H1 (cell line): Measurements from ENCODE around the gene ZBTB11. TPM values are rescaled to one million over a fixed set of nuclear protein-coding genes. Genes with fewer than 3 reads are reported as not detected.

ENCODE experiments used
- CHD1 ChIP-seq: IDR thresholded peaks from 2 replicates; pipeline ENCODE4 v1.6.1; 2012; ENCODE audit warnings: low read depth, low read length, improper control_type of control experiment
- EGR1 ChIP-seq: IDR thresholded peaks from 2 replicates; pipeline ENCODE4 v1.6.1; 2011; ENCODE audit warnings: low read depth, low read length, borderline replicate concordance
- GTF2F1 ChIP-seq: IDR thresholded peaks from 2 replicates; pipeline ENCODE4 v1.6.1; 2012; ENCODE audit warnings: low read depth, low read length, improper control_type of control experiment, borderline replicate concordance
- RNF2 ChIP-seq: fragments of 200-900, 300-1000 bp; sonication (generic); IDR thresholded peaks from 2 replicates; pipeline ENCODE4 v1.7.1; 2016; ENCODE audit warnings: borderline replicate concordance, low read depth, mild to moderate bottlenecking, antibody characterized with exemption, low read length; ENCODE audit not compliant: poor library complexity, severe bottlenecking; ENCODE audit errors: missing control alignments
- TCF12 ChIP-seq: IDR thresholded peaks from 2 replicates; pipeline ENCODE4 v1.6.1; 2011; ENCODE audit warnings: low read depth, mild to moderate bottlenecking, low read length
- ZNF274 ChIP-seq: IDR thresholded peaks from 2 replicates; pipeline ENCODE4 v1.7.0; 2012; ENCODE audit warnings: low read length, borderline replicate concordance; ENCODE audit errors: extremely low read depth
- polyA plus RNA-seq, 7 experiments: library from polyadenylated mRNA; depleted of rRNA in 3 of 7; stranded (reverse) in 5 of 7; unstranded in 2 of 7; fragments of >200 nt in 5 of 7; fragments of 200-250 nt in 2 of 7; gene quantifications; 1 replicate in 5 of 7; 2 replicates in 1 of 7; 4 replicates in 1 of 7; pipeline versions ENCODE4 v1.2.1 to v1.2.3, GENCODE V29; 2011 to 2013; ENCODE audit warnings: missing spikeins in 2 of 7, mixed read lengths in 2 of 7
- total RNA-seq: library from RNA; stranded (reverse); fragmentation: NEBNext Ultra II Directional; extraction: Animal tissue kit (Norgen Biotek cat#: 25700); gene quantifications from 2 replicates; pipeline ENCODE4 v1.2.1, GENCODE V29; 2021
- TF ChIP-seq, protein P1 (sequence below): fragments of 300-600 bp; sonication (generic); IDR thresholded peaks from 2 replicates; pipeline ENCODE4 v1.7.1; 2012; ENCODE audit warnings: low read length, moderate library complexity, mild to moderate bottlenecking, inconsistent platforms; ENCODE audit not compliant: insufficient replicate concordance

The ZBTB11 gene
- total and polyA plus RNA-seq, 2 of the 8 experiments (the other 6 are each of a cell fraction or from before 2014, with no cell fraction given) = 3.0 to 14.0 TPM

GRCh38 chr3:101676765-101677435, at the start of gene ZBTB11 (continued):
- TF ChIP-seq, protein P1, sequence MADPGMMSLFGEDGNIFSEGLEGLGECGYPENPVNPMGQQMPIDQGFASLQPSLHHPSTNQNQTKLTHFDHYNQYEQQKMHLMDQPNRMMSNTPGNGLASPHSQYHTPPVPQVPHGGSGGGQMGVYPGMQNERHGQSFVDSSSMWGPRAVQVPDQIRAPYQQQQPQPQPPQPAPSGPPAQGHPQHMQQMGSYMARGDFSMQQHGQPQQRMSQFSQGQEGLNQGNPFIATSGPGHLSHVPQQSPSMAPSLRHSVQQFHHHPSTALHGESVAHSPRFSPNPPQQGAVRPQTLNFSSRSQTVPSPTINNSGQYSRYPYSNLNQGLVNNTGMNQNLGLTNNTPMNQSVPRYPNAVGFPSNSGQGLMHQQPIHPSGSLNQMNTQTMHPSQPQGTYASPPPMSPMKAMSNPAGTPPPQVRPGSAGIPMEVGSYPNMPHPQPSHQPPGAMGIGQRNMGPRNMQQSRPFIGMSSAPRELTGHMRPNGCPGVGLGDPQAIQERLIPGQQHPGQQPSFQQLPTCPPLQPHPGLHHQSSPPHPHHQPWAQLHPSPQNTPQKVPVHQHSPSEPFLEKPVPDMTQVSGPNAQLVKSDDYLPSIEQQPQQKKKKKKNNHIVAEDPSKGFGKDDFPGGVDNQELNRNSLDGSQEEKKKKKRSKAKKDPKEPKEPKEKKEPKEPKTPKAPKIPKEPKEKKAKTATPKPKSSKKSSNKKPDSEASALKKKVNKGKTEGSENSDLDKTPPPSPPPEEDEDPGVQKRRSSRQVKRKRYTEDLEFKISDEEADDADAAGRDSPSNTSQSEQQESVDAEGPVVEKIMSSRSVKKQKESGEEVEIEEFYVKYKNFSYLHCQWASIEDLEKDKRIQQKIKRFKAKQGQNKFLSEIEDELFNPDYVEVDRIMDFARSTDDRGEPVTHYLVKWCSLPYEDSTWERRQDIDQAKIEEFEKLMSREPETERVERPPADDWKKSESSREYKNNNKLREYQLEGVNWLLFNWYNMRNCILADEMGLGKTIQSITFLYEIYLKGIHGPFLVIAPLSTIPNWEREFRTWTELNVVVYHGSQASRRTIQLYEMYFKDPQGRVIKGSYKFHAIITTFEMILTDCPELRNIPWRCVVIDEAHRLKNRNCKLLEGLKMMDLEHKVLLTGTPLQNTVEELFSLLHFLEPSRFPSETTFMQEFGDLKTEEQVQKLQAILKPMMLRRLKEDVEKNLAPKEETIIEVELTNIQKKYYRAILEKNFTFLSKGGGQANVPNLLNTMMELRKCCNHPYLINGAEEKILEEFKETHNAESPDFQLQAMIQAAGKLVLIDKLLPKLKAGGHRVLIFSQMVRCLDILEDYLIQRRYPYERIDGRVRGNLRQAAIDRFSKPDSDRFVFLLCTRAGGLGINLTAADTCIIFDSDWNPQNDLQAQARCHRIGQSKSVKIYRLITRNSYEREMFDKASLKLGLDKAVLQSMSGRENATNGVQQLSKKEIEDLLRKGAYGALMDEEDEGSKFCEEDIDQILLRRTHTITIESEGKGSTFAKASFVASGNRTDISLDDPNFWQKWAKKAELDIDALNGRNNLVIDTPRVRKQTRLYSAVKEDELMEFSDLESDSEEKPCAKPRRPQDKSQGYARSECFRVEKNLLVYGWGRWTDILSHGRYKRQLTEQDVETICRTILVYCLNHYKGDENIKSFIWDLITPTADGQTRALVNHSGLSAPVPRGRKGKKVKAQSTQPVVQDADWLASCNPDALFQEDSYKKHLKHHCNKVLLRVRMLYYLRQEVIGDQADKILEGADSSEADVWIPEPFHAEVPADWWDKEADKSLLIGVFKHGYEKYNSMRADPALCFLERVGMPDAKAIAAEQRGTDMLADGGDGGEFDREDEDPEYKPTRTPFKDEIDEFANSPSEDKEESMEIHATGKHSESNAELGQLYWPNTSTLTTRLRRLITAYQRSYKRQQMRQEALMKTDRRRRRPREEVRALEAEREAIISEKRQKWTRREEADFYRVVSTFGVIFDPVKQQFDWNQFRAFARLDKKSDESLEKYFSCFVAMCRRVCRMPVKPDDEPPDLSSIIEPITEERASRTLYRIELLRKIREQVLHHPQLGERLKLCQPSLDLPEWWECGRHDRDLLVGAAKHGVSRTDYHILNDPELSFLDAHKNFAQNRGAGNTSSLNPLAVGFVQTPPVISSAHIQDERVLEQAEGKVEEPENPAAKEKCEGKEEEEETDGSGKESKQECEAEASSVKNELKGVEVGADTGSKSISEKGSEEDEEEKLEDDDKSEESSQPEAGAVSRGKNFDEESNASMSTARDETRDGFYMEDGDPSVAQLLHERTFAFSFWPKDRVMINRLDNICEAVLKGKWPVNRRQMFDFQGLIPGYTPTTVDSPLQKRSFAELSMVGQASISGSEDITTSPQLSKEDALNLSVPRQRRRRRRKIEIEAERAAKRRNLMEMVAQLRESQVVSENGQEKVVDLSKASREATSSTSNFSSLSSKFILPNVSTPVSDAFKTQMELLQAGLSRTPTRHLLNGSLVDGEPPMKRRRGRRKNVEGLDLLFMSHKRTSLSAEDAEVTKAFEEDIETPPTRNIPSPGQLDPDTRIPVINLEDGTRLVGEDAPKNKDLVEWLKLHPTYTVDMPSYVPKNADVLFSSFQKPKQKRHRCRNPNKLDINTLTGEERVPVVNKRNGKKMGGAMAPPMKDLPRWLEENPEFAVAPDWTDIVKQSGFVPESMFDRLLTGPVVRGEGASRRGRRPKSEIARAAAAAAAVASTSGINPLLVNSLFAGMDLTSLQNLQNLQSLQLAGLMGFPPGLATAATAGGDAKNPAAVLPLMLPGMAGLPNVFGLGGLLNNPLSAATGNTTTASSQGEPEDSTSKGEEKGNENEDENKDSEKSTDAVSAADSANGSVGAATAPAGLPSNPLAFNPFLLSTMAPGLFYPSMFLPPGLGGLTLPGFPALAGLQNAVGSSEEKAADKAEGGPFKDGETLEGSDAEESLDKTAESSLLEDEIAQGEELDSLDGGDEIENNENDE = no peak
- TF ChIP-seq TCF12 (no peak), GTF2F1 (no peak), ZNF274 (no peak), RNF2 (no peak), EGR1 (no peak), CHD1 (no peak)
- TF ChIP-seq, all 59 proteins: peak for 23
